Right lobe of liver (tissue), 4 donors: ENCODE measurements around the gene RCE1.

Experiments
- POLR2A ChIP-seq: fragments of 450-650 bp; IDR thresholded peaks from one replicate; pipeline ENCODE4 v1.6.1; 2017; ENCODE audit warnings: antibody characterized with exemption, mild to moderate bottlenecking
- TF ChIP-seq, protein P1 (sequence below), 4 donors: fragments of 200-600 bp in 3 of 4; fragments of 450-650 bp in 1 of 4; IDR thresholded peaks; one replicate each; pipeline versions ENCODE4 v1.5.1 to v1.8.0; 2016 to 2022; ENCODE audit warnings: antibody characterized with exemption in 4 of 4, mild to moderate bottlenecking in 2 of 4
- donor health status: DM: no; HTN: no; CAD: no.
- donor health status: DM: no; HTN: no; CAD: no.
- donor health status: DM: no; HTN: yes; CAD: no.

DNA sequence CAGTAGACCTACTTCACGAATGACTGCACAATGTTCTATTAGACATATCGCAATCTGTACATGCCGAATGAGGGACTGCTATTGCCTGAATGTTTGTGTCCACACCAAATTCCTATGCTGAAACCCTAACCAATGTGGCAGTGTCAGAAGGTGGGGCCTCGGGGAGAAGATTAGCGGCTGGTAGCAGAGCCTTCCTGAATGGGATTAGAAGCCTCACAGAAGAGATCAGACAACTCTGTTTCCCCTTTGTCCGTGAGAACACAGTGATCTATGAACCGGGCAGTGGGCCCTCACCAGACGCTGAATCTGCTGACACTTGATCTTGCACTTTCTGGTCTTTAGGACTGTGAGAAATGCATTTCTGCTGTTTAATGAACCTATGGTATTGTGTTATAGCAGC is 46.7 kb downstream of the RCE1 start:
- TF ChIP-seq POLR2A, result no peak
- TF ChIP-seq, protein P1, sequence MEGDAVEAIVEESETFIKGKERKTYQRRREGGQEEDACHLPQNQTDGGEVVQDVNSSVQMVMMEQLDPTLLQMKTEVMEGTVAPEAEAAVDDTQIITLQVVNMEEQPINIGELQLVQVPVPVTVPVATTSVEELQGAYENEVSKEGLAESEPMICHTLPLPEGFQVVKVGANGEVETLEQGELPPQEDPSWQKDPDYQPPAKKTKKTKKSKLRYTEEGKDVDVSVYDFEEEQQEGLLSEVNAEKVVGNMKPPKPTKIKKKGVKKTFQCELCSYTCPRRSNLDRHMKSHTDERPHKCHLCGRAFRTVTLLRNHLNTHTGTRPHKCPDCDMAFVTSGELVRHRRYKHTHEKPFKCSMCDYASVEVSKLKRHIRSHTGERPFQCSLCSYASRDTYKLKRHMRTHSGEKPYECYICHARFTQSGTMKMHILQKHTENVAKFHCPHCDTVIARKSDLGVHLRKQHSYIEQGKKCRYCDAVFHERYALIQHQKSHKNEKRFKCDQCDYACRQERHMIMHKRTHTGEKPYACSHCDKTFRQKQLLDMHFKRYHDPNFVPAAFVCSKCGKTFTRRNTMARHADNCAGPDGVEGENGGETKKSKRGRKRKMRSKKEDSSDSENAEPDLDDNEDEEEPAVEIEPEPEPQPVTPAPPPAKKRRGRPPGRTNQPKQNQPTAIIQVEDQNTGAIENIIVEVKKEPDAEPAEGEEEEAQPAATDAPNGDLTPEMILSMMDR (IDR thresholded peaks at IDR 0.05), result no peak
